OCI-LY7 (cell line): ENCODE data around the gene UGT1A7. TPM values are rescaled to one million over a fixed set of nuclear protein-coding genes. Genes with fewer than 3 reads are reported as not detected.
"Not testable (repeated sequence)": the region's sequence is repeated elsewhere in the genome, so short reads cannot be mapped to it uniquely, and the experiment has no call there.

ENCODE experiments used
- Bru-seq: library from RNA; stranded (reverse); fragments of 400-500 nt; gene quantifications from one replicate; lab custom pipeline; 2021; lab: Mats Ljungman, UMichigan
- BruChase-seq, 2 experiments: library from RNA; stranded (reverse); fragments of 400-500 nt; gene quantifications; one replicate each; lab custom pipeline; 2021; lab: Mats Ljungman, UMichigan
- BruUV-seq: library from RNA; stranded (reverse); fragments of 400-500 nt; replicated peaks from 2 replicates; lab custom pipeline; 2021; lab: Mats Ljungman, UMichigan
- CTCF ChIA-PET: fragments of 300-600 bp; sonication (Branson Sonifier 250); formaldehyde crosslinking; loops from one replicate; lab custom pipeline; 2022; ENCODE audit warnings: antibody characterized with exemption; ENCODE audit not compliant: unreplicated experiment; lab: Charles Lee
- POLR2A ChIA-PET: fragments of 300-600 bp; sonication (Branson Sonifier 250); formaldehyde crosslinking; loops from one replicate; lab custom pipeline; 2022; ENCODE audit warnings: antibody characterized with exemption; lab: Charles Lee
- DNase-seq: peaks from one replicate; pipeline ENCODE4 v3.0.0-alpha.2; 2015; ENCODE audit warnings: low spot score
- H2AFZ ChIP-seq: fragments of 200-600 bp; sonication (generic), shearing (Covaris generic); 2 replicates; pipeline ENCODE4 v1.6.1; 2014; ENCODE audit warnings: mild to moderate bottlenecking, antibody characterized with exemption, low read length, moderate library complexity
- H3K27ac ChIP-seq: fragments of 200-600 bp; sonication (generic); 2 replicates; pipeline ENCODE4 v1.5.1; 2014; ENCODE audit warnings: mixed run types, low read depth, mild to moderate bottlenecking, moderate library complexity, low read length, inconsistent platforms; ENCODE audit not compliant: poor library complexity, severe bottlenecking
- H3K36me3 ChIP-seq: fragments of 200-600 bp; sonication (generic); 2 replicates; pipeline ENCODE4 v1.6.1; 2014; ENCODE audit warnings: mild to moderate bottlenecking, antibody characterized with exemption, low read length, moderate library complexity, mixed read lengths; ENCODE audit not compliant: insufficient read depth
- H3K4me1 ChIP-seq: fragments of 200-600 bp; sonication (generic); 2 replicates; pipeline ENCODE4 v1.5.1; 2014; ENCODE audit warnings: mild to moderate bottlenecking, low read length; ENCODE audit not compliant: insufficient read depth, poor library complexity, severe bottlenecking
- H3K4me2 ChIP-seq: fragments of 200-600 bp; sonication (generic); 2 replicates; pipeline ENCODE4 v1.6.1; 2014; ENCODE audit warnings: mild to moderate bottlenecking, low read length
- H3K4me3 ChIP-seq: fragments of 200-600 bp; sonication (generic); 2 replicates; pipeline ENCODE4 v1.5.1; 2014; ENCODE audit warnings: mild to moderate bottlenecking, low read depth, low read length; ENCODE audit not compliant: poor library complexity, severe bottlenecking
- H3K79me2 ChIP-seq: fragments of 200-600 bp; sonication (generic); 2 replicates; pipeline ENCODE4 v1.6.1; 2016; ENCODE audit warnings: low read depth, mild to moderate bottlenecking, low read length, moderate library complexity, mixed read lengths; ENCODE audit not compliant: insufficient read depth
- H3K9me2 ChIP-seq: fragments of 200-600 bp; sonication (generic); 2 replicates; pipeline ENCODE4 v1.6.1; 2016; ENCODE audit warnings: mild to moderate bottlenecking, low read length, mixed read lengths; ENCODE audit not compliant: insufficient read depth
- H3K9me3 ChIP-seq: fragments of 200-600 bp; sonication (generic); 2 replicates; pipeline ENCODE4 v1.6.1; 2014; ENCODE audit warnings: mild to moderate bottlenecking, mixed run types, low read length, mixed read lengths
- H4K20me1 ChIP-seq: fragments of 200-600 bp; sonication (generic); 2 replicates; pipeline ENCODE4 v1.6.1; 2014; ENCODE audit warnings: mild to moderate bottlenecking, antibody characterized with exemption, low read length, moderate library complexity, mixed read lengths; ENCODE audit not compliant: insufficient read depth
- CTCF ChIP-seq: fragments of 200-600 bp; sonication (generic); conservative IDR thresholded peaks from 2 replicates; pipeline ENCODE4 v1.5.1; 2014; ENCODE audit warnings: mild to moderate bottlenecking, antibody characterized with exemption, low read length, moderate library complexity, mixed read lengths
- EZH2phosphoT487 ChIP-seq: fragments of 200-600 bp; sonication (generic); IDR thresholded peaks from 2 replicates; pipeline ENCODE4 v1.6.1; 2018; ENCODE audit warnings: low read depth, borderline replicate concordance, mild to moderate bottlenecking, mixed run types, antibody characterized with exemption, low read length, moderate library complexity, mixed read lengths
- intact Hi-C: fragments of 100-400 bp; cut with micrococcal nuclease; formaldehyde crosslinking; loops from one replicate; pipeline ENCODE4 v1.10.0; 2022; ENCODE audit not compliant: unreplicated experiment
- long read RNA-seq: library from polyadenylated mRNA; stranded (forward); transcript quantifications from one replicate; pipeline ENCODE4 v2.0.0, GENCODE V29; 2022
- total RNA-seq, 2 experiments: library from RNA; depleted of rRNA in 1 of 2; stranded (reverse); fragments of >200 nt in 1 of 2; shearing (Covaris generic) in 1 of 2; gene quantifications; 2 replicates each; pipeline ENCODE4 v1.2.3, GENCODE V29; 2014 to 2022

Gene UGT1A7
- total RNA-seq (2014; rRNA removed; shearing (Covaris generic)), result not detected in 2 replicates
- not detected in 2 replicates for total RNA-seq (2022)
- not detected for Bru-seq, nascent RNA
- not detected for BruChase-seq, experiment 1, labeled RNA remaining after a 6-hour chase
- not detected for BruChase-seq, experiment 2, labeled RNA remaining after a 2-hour chase
- long read RNA-seq, result 0 reads

GRCh38 chr2:233681521-233682099 is at the start of gene UGT1A7:
UGT1A7 (plus strand) TSS chr2:233681901; CDS start chr2:233681938, 37 bp downstream.
- no peaks in the 10 kb centered on the region for H3K9me3 ChIP-seq
- H3K4me3 ChIP-seq, result no peak within 1 kb of the TSS
- H3K79me2 ChIP-seq, result no peaks in the 10 kb centered on the region
- no peak within 1 kb of the TSS for H3K4me2 ChIP-seq
- no peak for DNase-seq
- no peak within 1 kb of the TSS for H2AFZ ChIP-seq
- POLR2A ChIA-PET, result interaction anchor here (0.6 to 0.7 kb wide), 4 partner anchors 44 to 918 kb away, joined by 3 read pairs; no protein-coding TSS in a partner anchor
- peaks cover 3% of the 10 kb centered on the region for H3K4me1 ChIP-seq
- no peaks in the 10 kb centered on the region for H3K36me3 ChIP-seq
- H3K27ac ChIP-seq, result no peak within 1 kb of the TSS
- no peaks in the 10 kb centered on the region for H4K20me1 ChIP-seq
- intact Hi-C loops, result no loop called here
- TF ChIP-seq EZH2phosphoT487, result no peak
- no peak for TF ChIP-seq CTCF
- CTCF ChIA-PET, result no interaction called here
- H3K9me2 ChIP-seq, result no peaks in the 10 kb centered on the region
- no TSS peak for BruUV-seq

- H3K4me1 ChIP-seq, H4K20me1 ChIP-seq, H3K27ac ChIP-seq, H3K4me3 ChIP-seq, BruUV-seq, H3K9me3 ChIP-seq, POLR2A ChIA-PET, H3K4me2 ChIP-seq, H3K9me2 ChIP-seq, DNase-seq, H2AFZ ChIP-seq, CTCF ChIA-PET, H3K36me3 ChIP-seq, H3K79me2 ChIP-seq: not testable (repeated sequence)
- intact Hi-C loops, result loop anchor here (10.0 kb wide), 1 partner anchor 152 kb away; no protein-coding TSS in a partner anchor
These were observed 45.4 kb upstream of the UGT1A7 start, which contains the start of gene UGT1A10 for GRCh38 chr2:233636306-233636705. UGT1A10 (plus strand) TSS chr2:233636448; CDS start chr2:233636523, 75 bp downstream.

- H3K79me2 ChIP-seq, result no peaks in the 10 kb centered on the region
- BruUV-seq, result no TSS peak
- CTCF ChIA-PET, result no interaction called here
- H3K4me2 ChIP-seq, result peak overlapping the region; percentile 21; the same call in 1 of the 2 replicates
- 0 out of 2 replicates have a peak, but pooled peaks cover 3% of the 10 kb centered on the region for H3K9me3 ChIP-seq
- POLR2A ChIA-PET, result no interaction called here
- H3K9me2 ChIP-seq, result no peaks in the 10 kb centered on the region
- H3K36me3 ChIP-seq, result no peaks in the 10 kb centered on the region
- H3K4me3 ChIP-seq, result no peak overlapping the region
- DNase-seq, result peak; percentile 47
- no peak overlapping the region for H3K27ac ChIP-seq
- intact Hi-C loops, result loop anchor here (10.0 kb wide), 1 partner anchor 154 kb away; no protein-coding TSS in a partner anchor
- peak overlapping the region; percentile 57; the same call in 1 of the 2 replicates for H2AFZ ChIP-seq
- TF ChIP-seq CTCF (peak; percentile 60; the same call in 1 of the 2 replicates), EZH2phosphoT487 (no peak)
- H3K4me1 ChIP-seq, result no peaks in the 10 kb centered on the region
- no peaks in the 10 kb centered on the region for H4K20me1 ChIP-seq
These were observed 42.9 kb upstream of the UGT1A7 start for GRCh38 chr2:233638836-233639235.
